ENCODE results near the gene HOXD11. TPM values are rescaled to one million over a fixed set of nuclear protein-coding genes. Genes with fewer than 3 reads are reported as not detected.

Gene HOXD11
- total and polyA plus RNA-seq, 2 experiments from 2014 or later = not detected

- H3K4me1 ChIP-seq (ENCODE audit: insufficient read depth) = peaks cover 52% of the 10 kb centered on the region
- DNase-seq (ENCODE audit: low spot score) (peak; percentile 33), ATAC-seq (no peak)
- no peak overlapping the region for H3K27ac Mint-ChIP-seq
- no peaks in the 10 kb centered on the region for H3K36me3 Mint-ChIP-seq (ENCODE audit: low read depth)
- no peaks in the 10 kb centered on the region for H3K9me2 ChIP-seq (ENCODE audit: insufficient read depth)
- peaks cover 100% of the 10 kb centered on the region for H3K27me3 ChIP-seq (ENCODE audit: insufficient read depth)
- peaks cover 99% of the 10 kb centered on the region for H3K27me3 Mint-ChIP-seq (ENCODE audit: insufficient read depth, low read depth, poor library complexity)
- H3K79me2 ChIP-seq (replicated peaks; ENCODE audit: insufficient read depth) = no peaks in the 10 kb centered on the region
- no peaks in the 10 kb centered on the region for H3K36me3 ChIP-seq (ENCODE audit: insufficient read depth)
- TF ChIP-seq ZNF462 (CRISPR knock-in tag; IDR thresholded peaks at IDR 0.05) = no peak
- TF ChIP-seq EZH2 (IDR thresholded peaks at IDR 0.05; ENCODE audit: low read depth, unreplicated experiment) = peak; percentile 99
- peak; percentile 84 for TF ChIP-seq EZH2phosphoT487 (IDR thresholded peaks at IDR 0.05; ENCODE audit: unreplicated experiment)
- no peak for TF ChIP-seq REST (IDR thresholded peaks at IDR 0.05; ENCODE audit: unreplicated experiment)
- H3K4me3 ChIP-seq = no peak overlapping the region
- peak overlapping the region; percentile 31; the same call in 1 of the 3 replicates for H3K4me3 Mint-ChIP-seq
- H4K20me1 ChIP-seq (replicated peaks; ENCODE audit: insufficient read depth) = peaks cover 52% of the 10 kb centered on the region
- peaks cover 3% of the 10 kb centered on the region; the same call in 2 of the 3 replicates for H3K9me3 Mint-ChIP-seq
- no peak overlapping the region for H2AFZ ChIP-seq
- H3K4me1 Mint-ChIP-seq = peaks cover 35% of the 10 kb centered on the region
- peaks cover 30% of the 10 kb centered on the region for H3F3A ChIP-seq (replicated peaks; ENCODE audit: low read depth)
- no peak overlapping the region for H3K4me2 ChIP-seq
- no peak overlapping the region for H3K27ac ChIP-seq (ENCODE audit: low read depth)
Measured at GRCh38 chr2:176158186-176158591, 51.1 kb downstream of the HOXD11 start.
